CD14-positive monocyte (primary cell): ENCODE measurements around the gene TCP10L. TPM values are rescaled to one million over a fixed set of nuclear protein-coding genes. Genes with fewer than 3 reads are reported as not detected.

Source experiments
- DNase-seq, 3 donors: peaks; one replicate each; pipeline ENCODE4 v3.0.0-alpha.2; 2011 to 2022
- H2AFZ ChIP-seq: 2 replicates; pipeline ENCODE4 v1.6.0; 2012; ENCODE audit warnings: mild to moderate bottlenecking, low read depth, low read length, inconsistent platforms; ENCODE audit not compliant: insufficient read depth, poor library complexity, severe bottlenecking
- H3K27ac ChIP-seq, 2 donors: 1 replicate in 1 of 2; 2 replicates in 1 of 2; pipeline ENCODE4 v1.5.1; 2012 to 2013; ENCODE audit warnings: low read length in 2 of 2, control low read depth in 1 of 2, inconsistent platforms in 1 of 2, low read depth in 1 of 2, mild to moderate bottlenecking in 1 of 2
- H3K27me3 ChIP-seq, 2 donors: one replicate each; pipeline versions ENCODE4 v1.6.0 to v1.6.1; 2011 to 2013; ENCODE audit warnings: low read length in 2 of 2; ENCODE audit not compliant: control insufficient read depth in 2 of 2, insufficient read depth in 2 of 2
- H3K36me3 ChIP-seq, 2 donors: replicated peaks in 1 of 2; 1 replicate in 1 of 2; 2 replicates in 1 of 2; pipeline versions ENCODE4 v1.5.1 to v1.6.1; 2012 to 2013; ENCODE audit warnings: low read length in 2 of 2, control low read depth in 1 of 2, inconsistent platforms in 1 of 2, mild to moderate bottlenecking in 1 of 2; ENCODE audit not compliant: insufficient read depth in 2 of 2, control insufficient read depth in 1 of 2
- H3K4me1 ChIP-seq, 2 donors: 1 replicate in 1 of 2; 2 replicates in 1 of 2; pipeline versions ENCODE4 v1.5.1 to v1.6.1; 2012 to 2013; ENCODE audit warnings: low read length in 2 of 2, control low read depth in 1 of 2, inconsistent platforms in 1 of 2, mild to moderate bottlenecking in 1 of 2, moderate library complexity in 1 of 2; ENCODE audit not compliant: insufficient read depth in 2 of 2, control insufficient read depth in 1 of 2
- H3K4me2 ChIP-seq: replicated peaks from 2 replicates; pipeline ENCODE3; 2012; ENCODE audit warnings: low read length, moderate library complexity, mild to moderate bottlenecking; ENCODE audit not compliant: poor library complexity, severe bottlenecking; ENCODE audit errors: extremely low read depth
- H3K4me3 ChIP-seq, 3 experiments: fragments of 200-600 bp in 1 of 3; sonication (generic) in 1 of 3; replicated peaks in 1 of 3; 1 replicate in 2 of 3; 2 replicates in 1 of 3; pipeline ENCODE4 v1.5.1; 2011 to 2013; ENCODE audit warnings: low read length in 3 of 3, mild to moderate bottlenecking in 3 of 3, control low read depth in 2 of 3, low read depth in 2 of 3, inconsistent platforms in 1 of 3, moderate library complexity in 1 of 3
- H3K79me2 ChIP-seq: 2 replicates; pipeline ENCODE4 v1.6.0; 2012; ENCODE audit warnings: mild to moderate bottlenecking, control low read depth, inconsistent platforms, low read length, moderate library complexity; ENCODE audit not compliant: insufficient read depth
- H3K9ac ChIP-seq: 2 replicates; pipeline ENCODE4 v1.6.0; 2017; ENCODE audit warnings: low read length, mild to moderate bottlenecking; ENCODE audit not compliant: insufficient read depth, poor library complexity, severe bottlenecking
- H3K9me3 ChIP-seq, 2 donors: replicated peaks in 1 of 2; 1 replicate in 1 of 2; 2 replicates in 1 of 2; pipeline versions ENCODE4 v1.5.1 to v1.6.1; 2012 to 2013; ENCODE audit warnings: low read length in 2 of 2, control low read depth in 1 of 2; ENCODE audit not compliant: control insufficient read depth in 1 of 2, insufficient read depth in 1 of 2
- H4K20me1 ChIP-seq: 2 replicates; pipeline ENCODE4 v1.6.0; 2012; ENCODE audit warnings: mild to moderate bottlenecking, low read length, control low read depth, moderate library complexity; ENCODE audit not compliant: insufficient read depth
- H3K27ac Mint-ChIP-seq, 7 donors: one replicate each; pipeline ENCODE4 v1.8.0; 2020; ENCODE audit warnings: mild to moderate bottlenecking in 7 of 7, mixed read lengths in 7 of 7, moderate library complexity in 6 of 7, inconsistent platforms in 2 of 7
- H3K27me3 Mint-ChIP-seq, 3 donors: one replicate each; pipeline ENCODE4 v1.8.0; 2021 to 2022; ENCODE audit warnings: low read depth in 3 of 3, mild to moderate bottlenecking in 3 of 3, mixed read lengths in 3 of 3, moderate library complexity in 3 of 3, inconsistent platforms in 1 of 3
- H3K36me3 Mint-ChIP-seq, 2 donors: one replicate each; pipeline ENCODE4 v1.8.0; 2020; ENCODE audit warnings: mixed read lengths in 2 of 2, inconsistent platforms in 1 of 2, mild to moderate bottlenecking in 1 of 2
- H3K4me1 Mint-ChIP-seq: one replicate; pipeline ENCODE4 v1.8.0; 2020; ENCODE audit warnings: mild to moderate bottlenecking, mixed read lengths
- H3K4me3 Mint-ChIP-seq, 2 donors: one replicate each; pipeline ENCODE4 v1.8.0; 2020; ENCODE audit warnings: mild to moderate bottlenecking in 2 of 2, mixed read lengths in 2 of 2, moderate library complexity in 1 of 2
- H3K9me3 Mint-ChIP-seq, 7 donors: one replicate each; pipeline ENCODE4 v1.8.0; 2020 to 2022; ENCODE audit warnings: mixed read lengths in 7 of 7, mild to moderate bottlenecking in 6 of 7, moderate library complexity in 6 of 7, inconsistent platforms in 2 of 7
- CTCF ChIP-seq: fragments of 200-600 bp; IDR thresholded peaks from one replicate; pipeline ENCODE4 v1.8.0; 2022; ENCODE audit warnings: antibody characterized with exemption, mild to moderate bottlenecking
- WGBS: methylation state at CpG from one replicate; pipeline ENCODE4 v1.1.5; 2013; ENCODE audit warnings: missing lambda C conversion rate; ENCODE audit not compliant: insufficient coverage; 5-methylcytosine and 5-hydroxymethylcytosine counted together
- intact Hi-C, 2 donors: fragments of 100-400 bp; cut with micrococcal nuclease; formaldehyde crosslinking; loops; one replicate each; pipeline versions ENCODE4 v1.15.0 to v1.15.1; 2023
- polyA plus RNA-seq, 3 donors: library from polyadenylated mRNA; depleted of rRNA in 1 of 3; unstranded in 2 of 3; stranded (reverse) in 1 of 3; fragments of 300-500 nt in 2 of 3; fragments of >200 nt in 1 of 3; fragmentation: Illumina TruSeq in 2 of 3; gene quantifications; 1 replicate in 2 of 3; 2 replicates in 1 of 3; pipeline ENCODE4 v1.2.3, GENCODE V29; 2012 to 2021

TCP10L gene
- polyA plus RNA-seq, 3 donors: 0.07 to 0.41 (median 0.12) TPM

GRCh38 chr21:32581732-32582131, 3.6 kb downstream of the TCP10L start:
- DNase-seq: no peak
- intact Hi-C loops: no loop called here
- H3K27me3 ChIP-seq: no peaks in the 10 kb centered on the region
- H3K27ac ChIP-seq: no peak overlapping the region
- no peaks in the 10 kb centered on the region for H4K20me1 ChIP-seq
- no peaks in the 10 kb centered on the region for H3K79me2 ChIP-seq
- H3K4me1 ChIP-seq: no peaks in the 10 kb centered on the region
- no peak overlapping the region for H3K4me2 ChIP-seq
- H3K27me3 Mint-ChIP-seq: peaks cover 0 to 1% (median 1%) of the 10 kb centered on the region in 3 donors
- H3K4me3 ChIP-seq: no peak overlapping the region
- no peaks in the 10 kb centered on the region for H3K36me3 Mint-ChIP-seq
- H3K9me3 Mint-ChIP-seq: no peaks in the 10 kb centered on the region
- no peaks in the 10 kb centered on the region for H3K9me3 ChIP-seq
- no peak for TF ChIP-seq CTCF
- no peaks in the 10 kb centered on the region for H3K36me3 ChIP-seq
- no peak overlapping the region for H2AFZ ChIP-seq
- no peak overlapping the region for H3K27ac Mint-ChIP-seq
- WGBS: 96% methylated on average over 10 of the region's 13 CpGs
- no peak overlapping the region for H3K4me3 Mint-ChIP-seq
- no peak overlapping the region for H3K9ac ChIP-seq
- no peaks in the 10 kb centered on the region for H3K4me1 Mint-ChIP-seq

- TF ChIP-seq CTCF: no peak
- no peak overlapping the region for H3K4me3 ChIP-seq
- Mint-ChIP-seq H3K27ac (no peak overlapping the region), H3K9me3 (no peaks in the 10 kb centered on the region), H3K36me3 (no peaks in the 10 kb centered on the region), H3K4me3 (no peak overlapping the region), H3K27me3 (peaks cover 0 to 1% (median 1%) of the 10 kb centered on the region in 3 donors), H3K4me1 (no peaks in the 10 kb centered on the region)
- no peak for DNase-seq
- H3K27me3 ChIP-seq: no peaks in the 10 kb centered on the region
- H3K9ac ChIP-seq: no peak overlapping the region
- intact Hi-C loops: no loop called here
- no peak overlapping the region for H2AFZ ChIP-seq
- H3K9me3 ChIP-seq: no peaks in the 10 kb centered on the region
- 100% methylated on average over 6 of the region's 13 CpGs for WGBS
- H3K4me2 ChIP-seq: no peak overlapping the region
- H4K20me1 ChIP-seq: no peaks in the 10 kb centered on the region
- no peaks in the 10 kb centered on the region for H3K36me3 ChIP-seq
- no peak overlapping the region for H3K27ac ChIP-seq
- no peaks in the 10 kb centered on the region for H3K4me1 ChIP-seq
- H3K79me2 ChIP-seq: no peaks in the 10 kb centered on the region
Observed at GRCh38 chr21:32580949-32581348, 4.4 kb downstream of the TCP10L start.
